ENCODE results near the gene PRKAB1. TPM values are rescaled to one million over a fixed set of nuclear protein-coding genes. Genes with fewer than 3 reads are reported as not detected.

Gene PRKAB1
- total and polyA plus RNA-seq, 2 experiments from 2014 or later, result 16.3 to 31.0 TPM

DNA sequence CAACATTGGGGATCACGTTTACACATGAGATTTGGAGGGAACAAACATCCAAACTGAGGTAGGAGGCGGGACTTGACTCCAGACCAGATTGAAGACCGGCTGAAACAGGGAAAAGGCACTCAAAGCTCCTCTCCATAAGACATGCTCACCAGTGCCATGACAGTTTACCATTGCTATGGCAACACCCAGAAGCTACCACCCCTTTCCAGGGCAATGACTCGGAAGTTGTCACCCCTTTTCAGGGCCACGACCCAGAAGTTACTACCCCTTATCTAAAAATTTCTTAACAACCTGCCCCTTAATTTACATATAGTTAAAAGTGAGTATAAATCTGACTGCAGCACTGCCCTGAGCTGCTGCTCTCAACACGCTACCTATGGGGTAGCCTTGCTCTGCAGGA lies 40.2 kb upstream of the PRKAB1 start:
- ATAC-seq (no peak), DNase-seq (ENCODE audit: low spot score) (no peak)
- Histone ChIP-seq H3K36me3 (ENCODE audit: insufficient read depth) (no peaks in the 10 kb centered on the region), H3K4me3 (no peak overlapping the region), H2AFZ (no peak overlapping the region), H3K79me2 (replicated peaks; ENCODE audit: insufficient read depth) (no peaks in the 10 kb centered on the region), H3K4me2 (no peak overlapping the region), H3K4me1 (ENCODE audit: insufficient read depth) (no peaks in the 10 kb centered on the region), H3K27me3 (ENCODE audit: insufficient read depth) (no peaks in the 10 kb centered on the region), H4K20me1 (replicated peaks; ENCODE audit: insufficient read depth) (no peaks in the 10 kb centered on the region), H3F3A (replicated peaks; ENCODE audit: low read depth) (no peaks in the 10 kb centered on the region), H3K27ac (ENCODE audit: low read depth) (no peak overlapping the region), H3K9me2 (ENCODE audit: insufficient read depth) (no peaks in the 10 kb centered on the region)
- Mint-ChIP-seq H3K4me3 (no peak overlapping the region), H3K4me1 (no peaks in the 10 kb centered on the region), H3K9me3 (no peaks in the 10 kb centered on the region), H3K27me3 (ENCODE audit: insufficient read depth, low read depth, poor library complexity) (peaks cover 3% of the 10 kb centered on the region), H3K27ac (no peak overlapping the region), H3K36me3 (ENCODE audit: low read depth) (no peaks in the 10 kb centered on the region)
- no peak for TF ChIP-seq JUNB (IDR thresholded peaks at IDR 0.05; ENCODE audit: unreplicated experiment)
- TF ChIP-seq EZH2phosphoT487 (IDR thresholded peaks at IDR 0.05; ENCODE audit: unreplicated experiment), result no peak
- no peak for TF ChIP-seq CREB1 (CRISPR knock-in tag; IDR thresholded peaks at IDR 0.05; ENCODE audit: low read depth)
- TF ChIP-seq POLR2AphosphoS5 (IDR thresholded peaks at IDR 0.05; ENCODE audit: low read depth), result no peak
- no peak for TF ChIP-seq CTCF (conservative IDR thresholded peaks at IDR 0.05; ENCODE audit: low read depth in 2 of 2)
- no peak for TF ChIP-seq ZNF114 (CRISPR knock-in tag; IDR thresholded peaks at IDR 0.05)
- no peak for TF ChIP-seq ZNF331 (CRISPR knock-in tag; IDR thresholded peaks at IDR 0.05; ENCODE audit: low read depth)

DNA sequence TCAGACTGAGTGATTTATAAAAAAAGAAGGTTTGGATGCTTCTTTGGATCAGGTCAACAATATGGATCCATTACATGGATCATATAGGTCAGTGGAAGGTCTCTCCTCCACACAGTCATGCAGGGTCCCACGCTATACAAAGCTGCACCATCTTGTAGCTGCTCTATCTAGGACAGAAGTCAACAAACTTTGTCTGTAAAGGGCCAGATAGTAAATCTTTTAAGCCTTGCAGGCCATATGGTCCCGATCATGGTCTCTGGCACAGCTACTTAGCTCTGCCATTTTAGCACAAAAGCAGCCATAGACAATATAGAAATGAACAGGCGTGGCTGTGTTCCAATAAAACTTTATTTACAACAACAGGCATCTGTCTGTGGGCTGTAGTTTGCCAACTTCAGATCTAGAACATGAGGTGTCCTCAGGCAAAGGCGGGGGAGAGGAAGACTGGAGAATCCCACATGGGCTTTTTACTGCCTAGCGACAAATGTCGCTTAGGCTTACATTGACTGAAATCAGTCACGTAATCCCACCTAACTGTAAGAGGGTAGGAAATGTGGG lies 37.6 kb upstream of the PRKAB1 start:
- peaks cover 3% of the 10 kb centered on the region for H3K27me3 Mint-ChIP-seq (ENCODE audit: insufficient read depth, low read depth, poor library complexity)
- Histone ChIP-seq H2AFZ (no peak overlapping the region), H3K27ac (ENCODE audit: low read depth) (no peak overlapping the region), H3K79me2 (replicated peaks; ENCODE audit: insufficient read depth) (no peaks in the 10 kb centered on the region), H4K20me1 (replicated peaks; ENCODE audit: insufficient read depth) (no peaks in the 10 kb centered on the region), H3K9me2 (ENCODE audit: insufficient read depth) (no peaks in the 10 kb centered on the region), H3K27me3 (ENCODE audit: insufficient read depth) (no peaks in the 10 kb centered on the region), H3F3A (replicated peaks; ENCODE audit: low read depth) (no peaks in the 10 kb centered on the region), H3K4me2 (no peak overlapping the region), H3K4me1 (ENCODE audit: insufficient read depth) (peaks cover 1% of the 10 kb centered on the region), H3K4me3 (no peak overlapping the region), H3K36me3 (ENCODE audit: insufficient read depth) (no peaks in the 10 kb centered on the region)
- TF ChIP-seq ZNF462 (CRISPR knock-in tag; IDR thresholded peaks at IDR 0.05) (no peak), JUNB (IDR thresholded peaks at IDR 0.05; ENCODE audit: unreplicated experiment) (no peak)
- ATAC-seq, result no peak
- peaks cover under 1% of the 10 kb centered on the region; the same call in 2 of the 3 replicates for H3K4me1 Mint-ChIP-seq
- no peak for DNase-seq (ENCODE audit: low spot score)
- no peak overlapping the region for H3K27ac Mint-ChIP-seq
- H3K4me3 Mint-ChIP-seq, result no peak overlapping the region
- H3K9me3 Mint-ChIP-seq, result no peaks in the 10 kb centered on the region
- no peaks in the 10 kb centered on the region for H3K36me3 Mint-ChIP-seq (ENCODE audit: low read depth)

Data from GM23338 (cell line).